Panc1 (cell line): ENCODE measurements around the gene TWNK.

Experiments used
- CTCF ChIP-seq: fragments of 450-650 bp; IDR thresholded peaks from 2 replicates; pipeline ENCODE4 v1.5.1; 2017; ENCODE audit warnings: mild to moderate bottlenecking
- REST ChIP-seq, 2 experiments: IDR thresholded peaks; 2 replicates each; pipeline ENCODE4 v1.6.1; 2011 to 2012; ENCODE audit warnings: low read depth in 2 of 2, control low read depth in 1 of 2, low read length in 1 of 2, mild to moderate bottlenecking in 1 of 2, moderate library complexity in 1 of 2; ENCODE audit not compliant: insufficient read depth in 1 of 2

- TF ChIP-seq CTCF (no peak), REST (IDR thresholded peaks at IDR 0.05; ENCODE audit: insufficient read depth in 1 of 2, low read depth in 2 of 2, low read length in 1 of 2) (no peak)
Observed at GRCh38 chr10:101030496-101031127, 43.3 kb downstream of the TWNK start.
